SK-N-SH treated with all-trans-retinoic acid at 6 μM for 48 hours (cell line): ENCODE results near the gene ASTN2.

Experiments used
- ATAC-seq: fragments of 200-7000 bp; cut with Tn5 transposase; 3 replicates; pipeline ENCODE4 v1.9.1; 2020; ENCODE audit warnings: mild to moderate bottlenecking, moderate library complexity
- ARNTL ChIP-seq: fragments of 450-650 bp; formaldehyde crosslinking; IDR thresholded peaks from 2 replicates; pipeline ENCODE4 v1.5.0; 2020; ENCODE audit warnings: low read depth, mild to moderate bottlenecking, moderate library complexity, borderline replicate concordance
- BACH2 ChIP-seq: fragments of 250-450 bp; sonication (Bioruptor Pico); IDR thresholded peaks from 2 replicates; pipeline ENCODE4 v1.9.0; 2021; ENCODE audit warnings: mild to moderate bottlenecking, borderline replicate concordance
- CREB5 ChIP-seq: fragments of 250-450 bp; sonication (Bioruptor Pico); IDR thresholded peaks from 2 replicates; pipeline ENCODE4 v1.5.1; 2020; ENCODE audit warnings: low read depth, mild to moderate bottlenecking, moderate library complexity
- CSDC2 ChIP-seq: fragments of 250-450 bp; sonication (Bioruptor Pico); IDR thresholded peaks from 2 replicates; pipeline ENCODE4 v1.5.0; 2020; ENCODE audit warnings: mild to moderate bottlenecking, moderate library complexity
- ESRRG ChIP-seq: fragments of 250-450 bp; sonication (Bioruptor Pico); IDR thresholded peaks from 2 replicates; pipeline ENCODE4 v1.6.1; 2021; ENCODE audit warnings: mild to moderate bottlenecking
- GLIS3 ChIP-seq: fragments of 250-450 bp; sonication (Bioruptor Pico); IDR thresholded peaks from 2 replicates; pipeline ENCODE4 v1.5.0; 2020; ENCODE audit warnings: mild to moderate bottlenecking, moderate library complexity
- ISL1 ChIP-seq: fragments of 250-450 bp; sonication (Bioruptor Pico); IDR thresholded peaks from 2 replicates; pipeline ENCODE4 v2.1.2; 2022; ENCODE audit warnings: mild to moderate bottlenecking, moderate library complexity
- OSR1 ChIP-seq: fragments of 250-450 bp; sonication (Bioruptor Pico); IDR thresholded peaks from 2 replicates; pipeline ENCODE4 v1.8.0; 2022; ENCODE audit warnings: moderate library complexity, mild to moderate bottlenecking, inconsistent platforms
- RARB ChIP-seq: fragments of 250-450 bp; sonication (Bioruptor Pico); IDR thresholded peaks from 2 replicates; pipeline ENCODE4 v1.8.0; 2021; ENCODE audit warnings: mild to moderate bottlenecking, moderate library complexity
- SNAI2 ChIP-seq: fragments of 250-450 bp; sonication (Bioruptor Pico); IDR thresholded peaks from 2 replicates; pipeline ENCODE4 v1.5.0; 2020; ENCODE audit warnings: mild to moderate bottlenecking, moderate library complexity
- TOX ChIP-seq: fragments of 250-450 bp; sonication (Bioruptor Pico); IDR thresholded peaks from 2 replicates; pipeline ENCODE4 v1.8.0; 2021; ENCODE audit warnings: mild to moderate bottlenecking, moderate library complexity, borderline replicate concordance
- TSHZ2 ChIP-seq: fragments of 250-450 bp; sonication (Bioruptor Pico); IDR thresholded peaks from 2 replicates; pipeline ENCODE4 v1.5.0; 2020; ENCODE audit warnings: mild to moderate bottlenecking, moderate library complexity
- ZC3H10 ChIP-seq: fragments of 250-450 bp; sonication (Bioruptor Pico); IDR thresholded peaks from 2 replicates; pipeline ENCODE4 v1.5.1; 2021; ENCODE audit warnings: mild to moderate bottlenecking, moderate library complexity
- ZFP3 ChIP-seq: fragments of 250-450 bp; sonication (Bioruptor Pico); IDR thresholded peaks from 2 replicates; pipeline ENCODE4 v1.5.0; 2020; ENCODE audit warnings: mild to moderate bottlenecking, moderate library complexity
- ZNF565 ChIP-seq: fragments of 450-650 bp; formaldehyde crosslinking; conservative IDR thresholded peaks from 2 replicates; pipeline ENCODE4 v1.5.0; 2020; ENCODE audit warnings: low read depth, mild to moderate bottlenecking, moderate library complexity
- ZNF70 ChIP-seq: fragments of 450-650 bp; formaldehyde crosslinking; IDR thresholded peaks from 2 replicates; pipeline ENCODE4 v1.5.0; 2020; ENCODE audit warnings: mild to moderate bottlenecking, moderate library complexity
- TF ChIP-seq, protein P1 (sequence below): fragments of 250-450 bp; sonication (Bioruptor Pico); IDR thresholded peaks from 2 replicates; pipeline ENCODE4 v1.8.0; 2020; ENCODE audit warnings: mild to moderate bottlenecking, moderate library complexity, borderline replicate concordance
- TF ChIP-seq, protein P2 (sequence below): fragments of 250-450 bp; sonication (Bioruptor Pico); IDR thresholded peaks from 2 replicates; pipeline ENCODE4 v1.8.0; 2021; ENCODE audit warnings: low read depth, mild to moderate bottlenecking, moderate library complexity, borderline replicate concordance
- TF ChIP-seq, protein P3 (sequence below): fragments of 250-450 bp; sonication (Bioruptor Pico); IDR thresholded peaks from 2 replicates; pipeline ENCODE4 v1.5.1; 2021; ENCODE audit warnings: mild to moderate bottlenecking, moderate library complexity

ASTN2 gene

GRCh38 chr9:117091529-117091928 lies 323.3 kb downstream of the ASTN2 start:
- TF ChIP-seq ARNTL, result no peak
- TF ChIP-seq OSR1, result no peak
- no peak for ATAC-seq

GRCh38 chr9:117088786-117089185 lies 326.1 kb downstream of the ASTN2 start:
- no peak for TF ChIP-seq ESRRG (CRISPR knock-in tag)
- TF ChIP-seq TOX, result no peak
- TF ChIP-seq ZFP3 (CRISPR knock-in tag), result no peak
- no peak for TF ChIP-seq SNAI2 (CRISPR knock-in tag)
- TF ChIP-seq, protein P1, sequence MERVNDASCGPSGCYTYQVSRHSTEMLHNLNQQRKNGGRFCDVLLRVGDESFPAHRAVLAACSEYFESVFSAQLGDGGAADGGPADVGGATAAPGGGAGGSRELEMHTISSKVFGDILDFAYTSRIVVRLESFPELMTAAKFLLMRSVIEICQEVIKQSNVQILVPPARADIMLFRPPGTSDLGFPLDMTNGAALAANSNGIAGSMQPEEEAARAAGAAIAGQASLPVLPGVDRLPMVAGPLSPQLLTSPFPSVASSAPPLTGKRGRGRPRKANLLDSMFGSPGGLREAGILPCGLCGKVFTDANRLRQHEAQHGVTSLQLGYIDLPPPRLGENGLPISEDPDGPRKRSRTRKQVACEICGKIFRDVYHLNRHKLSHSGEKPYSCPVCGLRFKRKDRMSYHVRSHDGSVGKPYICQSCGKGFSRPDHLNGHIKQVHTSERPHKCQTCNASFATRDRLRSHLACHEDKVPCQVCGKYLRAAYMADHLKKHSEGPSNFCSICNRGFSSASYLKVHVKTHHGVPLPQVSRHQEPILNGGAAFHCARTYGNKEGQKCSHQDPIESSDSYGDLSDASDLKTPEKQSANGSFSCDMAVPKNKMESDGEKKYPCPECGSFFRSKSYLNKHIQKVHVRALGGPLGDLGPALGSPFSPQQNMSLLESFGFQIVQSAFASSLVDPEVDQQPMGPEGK (CRISPR knock-in tag), result no peak
- TF ChIP-seq, protein P2, sequence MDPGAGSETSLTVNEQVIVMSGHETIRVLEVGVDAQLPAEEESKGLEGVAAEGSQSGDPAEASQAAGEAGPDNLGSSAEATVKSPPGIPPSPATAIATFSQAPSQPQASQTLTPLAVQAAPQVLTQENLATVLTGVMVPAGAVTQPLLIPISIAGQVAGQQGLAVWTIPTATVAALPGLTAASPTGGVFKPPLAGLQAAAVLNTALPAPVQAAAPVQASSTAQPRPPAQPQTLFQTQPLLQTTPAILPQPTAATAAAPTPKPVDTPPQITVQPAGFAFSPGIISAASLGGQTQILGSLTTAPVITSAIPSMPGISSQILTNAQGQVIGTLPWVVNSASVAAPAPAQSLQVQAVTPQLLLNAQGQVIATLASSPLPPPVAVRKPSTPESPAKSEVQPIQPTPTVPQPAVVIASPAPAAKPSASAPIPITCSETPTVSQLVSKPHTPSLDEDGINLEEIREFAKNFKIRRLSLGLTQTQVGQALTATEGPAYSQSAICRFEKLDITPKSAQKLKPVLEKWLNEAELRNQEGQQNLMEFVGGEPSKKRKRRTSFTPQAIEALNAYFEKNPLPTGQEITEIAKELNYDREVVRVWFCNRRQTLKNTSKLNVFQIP (CRISPR knock-in tag), result no peak
- TF ChIP-seq ZNF565 (CRISPR knock-in tag), result no peak
- TF ChIP-seq BACH2 (CRISPR knock-in tag), result no peak
- TF ChIP-seq GLIS3, result no peak
- TF ChIP-seq, all 23 proteins: peak for 0
- no peak for ATAC-seq

DNA sequence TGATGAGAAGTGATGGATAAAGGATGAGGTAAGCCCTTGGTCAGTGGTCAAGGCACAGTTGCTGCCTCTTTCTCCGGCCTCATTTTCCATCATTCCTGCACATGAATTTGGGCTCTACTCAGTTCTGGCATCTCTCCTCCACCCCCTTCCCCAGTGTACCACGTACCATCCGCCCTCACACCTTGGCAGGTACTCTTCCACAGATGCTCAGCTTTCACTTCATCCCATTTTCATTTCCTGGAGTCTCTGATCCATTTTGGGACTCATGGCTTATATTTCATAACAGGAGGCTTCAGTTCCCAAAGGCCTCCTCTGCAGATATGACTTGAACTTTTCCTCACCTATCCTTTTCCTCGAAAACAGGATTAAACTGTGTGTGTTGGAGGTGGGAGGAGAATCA lies 326.7 kb downstream of the ASTN2 start:
- ATAC-seq, result no peak
- no peak for TF ChIP-seq ZFP3 (CRISPR knock-in tag)
- TF ChIP-seq ZC3H10 (CRISPR knock-in tag), result no peak
- TF ChIP-seq CSDC2 (CRISPR knock-in tag), result no peak
- TF ChIP-seq ISL1 (CRISPR knock-in tag), result no peak
- TF ChIP-seq TSHZ2 (CRISPR knock-in tag), result no peak
- TF ChIP-seq RARB (CRISPR knock-in tag), result no peak
- TF ChIP-seq, protein P1 (CRISPR knock-in tag), result no peak
- no peak for TF ChIP-seq ARNTL
- no peak for TF ChIP-seq SNAI2 (CRISPR knock-in tag)
- TF ChIP-seq ESRRG (CRISPR knock-in tag), result no peak
- no peak for TF ChIP-seq CREB5 (CRISPR knock-in tag)
- TF ChIP-seq, protein P3, sequence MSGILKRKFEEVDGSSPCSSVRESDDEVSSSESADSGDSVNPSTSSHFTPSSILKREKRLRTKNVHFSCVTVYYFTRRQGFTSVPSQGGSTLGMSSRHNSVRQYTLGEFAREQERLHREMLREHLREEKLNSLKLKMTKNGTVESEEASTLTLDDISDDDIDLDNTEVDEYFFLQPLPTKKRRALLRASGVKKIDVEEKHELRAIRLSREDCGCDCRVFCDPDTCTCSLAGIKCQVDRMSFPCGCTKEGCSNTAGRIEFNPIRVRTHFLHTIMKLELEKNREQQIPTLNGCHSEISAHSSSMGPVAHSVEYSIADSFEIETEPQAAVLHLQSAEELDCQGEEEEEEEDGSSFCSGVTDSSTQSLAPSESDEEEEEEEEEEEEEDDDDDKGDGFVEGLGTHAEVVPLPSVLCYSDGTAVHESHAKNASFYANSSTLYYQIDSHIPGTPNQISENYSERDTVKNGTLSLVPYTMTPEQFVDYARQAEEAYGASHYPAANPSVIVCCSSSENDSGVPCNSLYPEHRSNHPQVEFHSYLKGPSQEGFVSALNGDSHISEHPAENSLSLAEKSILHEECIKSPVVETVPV, result no peak
- TF ChIP-seq ZNF70 (CRISPR knock-in tag), result no peak
